Measurements from ENCODE around the gene PCBP3.

The PCBP3 gene

GRCh38 chr21:45922648-45923047 lies 279.1 kb downstream of the PCBP3 start:
- Histone ChIP-seq H3K4me3 (ENCODE audit: low read depth, low read length) (no peak overlapping the region), H3K79me1 (ENCODE audit: low read length) (no peaks in the 10 kb centered on the region), H2BK120ac (ENCODE audit: insufficient read depth, low read length, poor library complexity) (no peak overlapping the region), H3K4me2 (ENCODE audit: low read length) (no peak overlapping the region), H2AFZ (ENCODE audit: insufficient read depth, low read length, poor library complexity) (no peak overlapping the region), H3K9ac (ENCODE audit: low read length) (no peak overlapping the region), H2BK5ac (ENCODE audit: low read depth, low read length, poor library complexity) (no peak overlapping the region), H3K27ac (ENCODE audit: low read depth, low read length) (no peak overlapping the region), H3K4me1 (ENCODE audit: control insufficient read depth in 1 of 2, insufficient read depth in 2 of 2, low read length in 2 of 2) (no peaks in the 10 kb centered on the region), H4K12ac (ENCODE audit: low read depth, low read length) (no peak overlapping the region), H3K9me3 (ENCODE audit: insufficient read depth, low read depth, low read length) (peaks cover 4% of the 10 kb centered on the region), H3K4ac (ENCODE audit: low read depth, low read length) (no peak overlapping the region), H2BK12ac (ENCODE audit: low read length) (no peak overlapping the region), H3K18ac (ENCODE audit: low read length) (no peak overlapping the region), H3K23ac (ENCODE audit: low read length) (no peak overlapping the region), H3K27me3 (ENCODE audit: insufficient read depth, low read length) (no peaks in the 10 kb centered on the region), H4K91ac (ENCODE audit: low read depth, low read length) (no peak overlapping the region), H2AK5ac (ENCODE audit: low read length) (no peak overlapping the region), H4K8ac (ENCODE audit: low read depth, low read length) (no peak overlapping the region), H3K79me2 (ENCODE audit: control insufficient read depth, insufficient read depth, low read length, poor library complexity) (no peaks in the 10 kb centered on the region), H3K36me3 (ENCODE audit: control insufficient read depth in 1 of 2, insufficient read depth in 2 of 2, low read length in 2 of 2) (no peaks in the 10 kb centered on the region), H3K14ac (ENCODE audit: low read length) (no peak overlapping the region)
- WGBS (ENCODE audit: extremely low coverage, insufficient coverage, insufficient read length), result no CpG with 5 or more reads among the region's 12 CpGs
- no peak for DNase-seq

GRCh38 chr21:45923146-45923545 lies 279.6 kb downstream of the PCBP3 start:
- Histone ChIP-seq H3K23ac (ENCODE audit: low read length) (no peak overlapping the region), H2BK120ac (ENCODE audit: insufficient read depth, low read length, poor library complexity) (no peak overlapping the region), H2AFZ (ENCODE audit: insufficient read depth, low read length, poor library complexity) (no peak overlapping the region), H4K8ac (ENCODE audit: low read depth, low read length) (no peak overlapping the region), H3K18ac (ENCODE audit: low read length) (no peak overlapping the region), H3K4me3 (ENCODE audit: low read depth, low read length) (no peak overlapping the region), H2BK12ac (ENCODE audit: low read length) (no peak overlapping the region), H4K12ac (ENCODE audit: low read depth, low read length) (no peak overlapping the region), H3K14ac (ENCODE audit: low read length) (no peak overlapping the region), H3K9me3 (ENCODE audit: insufficient read depth, low read depth, low read length) (peaks cover 7% of the 10 kb centered on the region), H3K79me2 (ENCODE audit: control insufficient read depth, insufficient read depth, low read length, poor library complexity) (no peaks in the 10 kb centered on the region), H3K79me1 (ENCODE audit: low read length) (no peaks in the 10 kb centered on the region), H2BK5ac (ENCODE audit: low read depth, low read length, poor library complexity) (no peak overlapping the region), H3K9ac (ENCODE audit: low read length) (no peak overlapping the region), H2AK5ac (ENCODE audit: low read length) (no peak overlapping the region), H4K91ac (ENCODE audit: low read depth, low read length) (no peak overlapping the region), H3K27ac (ENCODE audit: low read depth, low read length) (no peak overlapping the region), H3K27me3 (ENCODE audit: insufficient read depth, low read length) (no peaks in the 10 kb centered on the region), H3K4me2 (ENCODE audit: low read length) (no peak overlapping the region), H3K4me1 (ENCODE audit: control insufficient read depth in 1 of 2, insufficient read depth in 2 of 2, low read length in 2 of 2) (no peaks in the 10 kb centered on the region), H3K36me3 (ENCODE audit: control insufficient read depth in 1 of 2, insufficient read depth in 2 of 2, low read length in 2 of 2) (no peaks in the 10 kb centered on the region), H3K4ac (ENCODE audit: low read depth, low read length) (no peak overlapping the region)
- WGBS (ENCODE audit: extremely low coverage, insufficient coverage, insufficient read length), result no CpG with 5 or more reads among the region's 6 CpGs
- peak; percentile 29 to 61 for DNase-seq

- Histone ChIP-seq H3K79me2 (ENCODE audit: control insufficient read depth, insufficient read depth, low read length, poor library complexity) (no peaks in the 10 kb centered on the region), H2BK5ac (ENCODE audit: low read depth, low read length, poor library complexity) (no peak overlapping the region)
- no peak for DNase-seq
Observed at GRCh38 chr21:45926281-45926680, 282.8 kb downstream of the PCBP3 start.

GRCh38 chr21:45927032-45927431 lies 283.5 kb downstream of the PCBP3 start:
- H2BK12ac ChIP-seq (ENCODE audit: low read length), result no peak overlapping the region
- no peak overlapping the region for H3K9ac ChIP-seq (ENCODE audit: low read length)

More at GRCh38 chr21:45926281-45926680, 282.8 kb downstream of the PCBP3 start:
- no peak overlapping the region for H3K23ac ChIP-seq (ENCODE audit: low read length)
- no peak overlapping the region for H2AK5ac ChIP-seq (ENCODE audit: low read length)
- no peak overlapping the region for H2AFZ ChIP-seq (ENCODE audit: insufficient read depth, low read length, poor library complexity)
- H4K12ac ChIP-seq (ENCODE audit: low read depth, low read length), result no peak overlapping the region
- no peak overlapping the region for H3K27ac ChIP-seq (ENCODE audit: low read depth, low read length)
- no peak overlapping the region for H2BK120ac ChIP-seq (ENCODE audit: insufficient read depth, low read length, poor library complexity)
- no peak overlapping the region for H3K4ac ChIP-seq (ENCODE audit: low read depth, low read length)
- no peaks in the 10 kb centered on the region for H3K27me3 ChIP-seq (ENCODE audit: insufficient read depth, low read length)
- peaks cover 15% of the 10 kb centered on the region for H3K9me3 ChIP-seq (ENCODE audit: insufficient read depth, low read depth, low read length)
- H3K79me1 ChIP-seq (ENCODE audit: low read length), result no peaks in the 10 kb centered on the region
- peak overlapping the region; percentile 40 for H3K4me3 ChIP-seq (ENCODE audit: low read depth, low read length)
- no peak overlapping the region for H3K4me2 ChIP-seq (ENCODE audit: low read length)
- no peaks in the 10 kb centered on the region for H3K4me1 ChIP-seq (ENCODE audit: control insufficient read depth in 1 of 2, insufficient read depth in 2 of 2, low read length in 2 of 2)
- no peak overlapping the region for H4K91ac ChIP-seq (ENCODE audit: low read depth, low read length)
- H3K36me3 ChIP-seq (ENCODE audit: control insufficient read depth in 1 of 2, insufficient read depth in 2 of 2, low read length in 2 of 2), result no peaks in the 10 kb centered on the region
- H4K8ac ChIP-seq (ENCODE audit: low read depth, low read length), result no peak overlapping the region
- no peak overlapping the region for H2BK12ac ChIP-seq (ENCODE audit: low read length)
- no CpG with 5 or more reads among the region's 11 CpGs for WGBS (ENCODE audit: extremely low coverage, insufficient coverage, insufficient read length)
- no peak overlapping the region for H3K9ac ChIP-seq (ENCODE audit: low read length)
- H3K18ac ChIP-seq (ENCODE audit: low read length), result no peak overlapping the region
- H3K14ac ChIP-seq (ENCODE audit: low read length), result no peak overlapping the region

More at GRCh38 chr21:45927032-45927431, 283.5 kb downstream of the PCBP3 start:
- H3K27me3 ChIP-seq (ENCODE audit: insufficient read depth, low read length), result no peaks in the 10 kb centered on the region
- no peaks in the 10 kb centered on the region for H3K36me3 ChIP-seq (ENCODE audit: control insufficient read depth in 1 of 2, insufficient read depth in 2 of 2, low read length in 2 of 2)
- H2AFZ ChIP-seq (ENCODE audit: insufficient read depth, low read length, poor library complexity), result no peak overlapping the region
- no peak overlapping the region for H4K12ac ChIP-seq (ENCODE audit: low read depth, low read length)
- H3K23ac ChIP-seq (ENCODE audit: low read length), result no peak overlapping the region
- no peak overlapping the region for H2AK5ac ChIP-seq (ENCODE audit: low read length)
- no peak overlapping the region for H4K8ac ChIP-seq (ENCODE audit: low read depth, low read length)
- no peak overlapping the region for H3K4ac ChIP-seq (ENCODE audit: low read depth, low read length)
- H3K4me2 ChIP-seq (ENCODE audit: low read length), result no peak overlapping the region
- no peak overlapping the region for H3K18ac ChIP-seq (ENCODE audit: low read length)
- no peak overlapping the region for H2BK5ac ChIP-seq (ENCODE audit: low read depth, low read length, poor library complexity)
- no peak overlapping the region for H3K27ac ChIP-seq (ENCODE audit: low read depth, low read length)
- H4K91ac ChIP-seq (ENCODE audit: low read depth, low read length), result no peak overlapping the region
- no peaks in the 10 kb centered on the region for H3K4me1 ChIP-seq (ENCODE audit: control insufficient read depth in 1 of 2, insufficient read depth in 2 of 2, low read length in 2 of 2)
- no peak overlapping the region for H3K14ac ChIP-seq (ENCODE audit: low read length)
- no CpG with 5 or more reads among the region's 1 CpG for WGBS (ENCODE audit: extremely low coverage, insufficient coverage, insufficient read length)
- no peak overlapping the region for H2BK120ac ChIP-seq (ENCODE audit: insufficient read depth, low read length, poor library complexity)
- H3K79me1 ChIP-seq (ENCODE audit: low read length), result no peaks in the 10 kb centered on the region
- no peaks in the 10 kb centered on the region for H3K79me2 ChIP-seq (ENCODE audit: control insufficient read depth, insufficient read depth, low read length, poor library complexity)
- H3K9me3 ChIP-seq (ENCODE audit: insufficient read depth, low read depth, low read length), result peaks cover 19% of the 10 kb centered on the region
- H3K4me3 ChIP-seq (ENCODE audit: low read depth, low read length), result no peak overlapping the region
- no peak for DNase-seq
